GM18511 (cell line): ENCODE measurements around the gene RAB3B.

ENCODE experiments used
- ATAC-seq: cut with Tn5 transposase; IDR thresholded peaks from one replicate; pipeline ENCODE4 v1.9.1; 2021; ENCODE audit warnings: mild to moderate bottlenecking, moderate library complexity; ENCODE audit not compliant: unreplicated experiment

The RAB3B gene

GRCh38 chr1:51957618-51958017, 32.9 kb downstream of the RAB3B start:
- no peak for ATAC-seq

- no peak for ATAC-seq
Measured at GRCh38 chr1:51956528-51957509, 33.7 kb downstream of the RAB3B start.

GRCh38 chr1:51955797-51956527, 34.5 kb downstream of the RAB3B start:
- peak; percentile 68 for ATAC-seq

GRCh38 chr1:51954783-51955182, 35.7 kb downstream of the RAB3B start:
- ATAC-seq: no peak

- ATAC-seq: peak; percentile 42
Measured at GRCh38 chr1:51953079-51953478, 37.4 kb downstream of the RAB3B start.

- ATAC-seq: no peak
Measured at GRCh38 chr1:51952638-51953037, 37.9 kb downstream of the RAB3B start.

GRCh38 chr1:51950701-51951100, 39.8 kb downstream of the RAB3B start:
- no peak for ATAC-seq

GRCh38 chr1:51949014-51949702, 41.3 kb downstream of the RAB3B start:
- no peak for ATAC-seq

GRCh38 chr1:51948491-51948915, 42.0 kb downstream of the RAB3B start:
- ATAC-seq: no peak

GRCh38 chr1:51946300-51946699, 44.2 kb downstream of the RAB3B start:
- ATAC-seq: no peak

- no peak for ATAC-seq
Measured at GRCh38 chr1:51945591-51945990, 44.9 kb downstream of the RAB3B start.

- ATAC-seq: no peak
Measured at GRCh38 chr1:51942281-51942680, 48.2 kb downstream of the RAB3B start.

- ATAC-seq: no peak
Measured at GRCh38 chr1:51941528-51941927, 49.0 kb downstream of the RAB3B start.

GRCh38 chr1:51937112-51937511, 53.4 kb downstream of the RAB3B start:
- no peak for ATAC-seq

- no peak for ATAC-seq
Measured at GRCh38 chr1:51936531-51936930, 54.0 kb downstream of the RAB3B start.

- ATAC-seq: no peak
Measured at GRCh38 chr1:51933344-51933743, 57.2 kb downstream of the RAB3B start.

GRCh38 chr1:51930329-51930728, 60.2 kb downstream of the RAB3B start:
- ATAC-seq: no peak

- ATAC-seq: no peak
Measured at GRCh38 chr1:51928896-51929295, 61.6 kb downstream of the RAB3B start.

GRCh38 chr1:51927029-51927428, 63.5 kb downstream of the RAB3B start:
- no peak for ATAC-seq

- no peak for ATAC-seq
Measured at GRCh38 chr1:51926171-51926812, 64.2 kb downstream of the RAB3B start.

- ATAC-seq: no peak
Measured at GRCh38 chr1:51924455-51924854, 66.0 kb downstream of the RAB3B start.
